ENCODE results near the gene EZH1.
"Not testable (repeated sequence)": the region's sequence is repeated elsewhere in the genome, so short reads cannot be mapped to it uniquely, and the experiment has no call there.

Gene EZH1

GRCh38 chr17:42673885-42674754 is 70.7 kb downstream of the EZH1 start:
- TF ChIP-seq Cebpa-rat (IDR thresholded peaks at IDR 0.05) = peak; percentile 80
- H3K4me3 ChIP-seq = peak overlapping the region; percentile 83
- peak overlapping the region; percentile 30; the same call in 1 of the 2 replicates for H3K9ac ChIP-seq
- no peaks in the 10 kb centered on the region for H3K9me3 ChIP-seq
- peaks cover 35% of the 10 kb centered on the region for H3K36me3 ChIP-seq
- H3K4me2 ChIP-seq = peak overlapping the region; percentile 91
- H3K27ac ChIP-seq = peak overlapping the region; percentile 35; the same call in 1 of the 2 replicates
- H3K27me3 ChIP-seq = peaks cover 67% of the 10 kb centered on the region
- H4K20me1 ChIP-seq = peaks cover 72% of the 10 kb centered on the region
- H3K4me1 ChIP-seq = peaks cover 62% of the 10 kb centered on the region

- Histone ChIP-seq H3K9ac (peak overlapping the region; percentile 30; the same call in 1 of the 2 replicates), H3K4me2 (peak overlapping the region; percentile 91), H3K4me3 (peak overlapping the region; percentile 83; the same call in 1 of the 2 replicates), H3K27me3 (peaks cover 73% of the 10 kb centered on the region), H4K20me1 (peaks cover 76% of the 10 kb centered on the region), H3K4me1 (peaks cover 55% of the 10 kb centered on the region), H3K9me3 (no peaks in the 10 kb centered on the region), H3K27ac (peak overlapping the region; percentile 18; the same call in 1 of the 2 replicates), H3K36me3 (peaks cover 41% of the 10 kb centered on the region)
- TF ChIP-seq Cebpa-rat (IDR thresholded peaks at IDR 0.05) = no peak
These were observed 71.5 kb downstream of the EZH1 start for GRCh38 chr17:42673266-42673884.

- H3K4me1 ChIP-seq = peaks cover 47% of the 10 kb centered on the region
- no peak overlapping the region for H3K9ac ChIP-seq
- H3K9me3 ChIP-seq = no peaks in the 10 kb centered on the region
- no peak overlapping the region for H3K27ac ChIP-seq
- H3K36me3 ChIP-seq = peaks cover 54% of the 10 kb centered on the region
- no peak for TF ChIP-seq Cebpa-rat (IDR thresholded peaks at IDR 0.05)
- H4K20me1 ChIP-seq = peaks cover 88% of the 10 kb centered on the region
- no peak overlapping the region for H3K4me2 ChIP-seq
- no peak overlapping the region for H3K4me3 ChIP-seq
- peaks cover 73% of the 10 kb centered on the region for H3K27me3 ChIP-seq
These were observed 72.8 kb downstream of the EZH1 start for GRCh38 chr17:42672038-42672437.

- TF ChIP-seq Cebpa-rat (IDR thresholded peaks at IDR 0.05) = no peak
- H3K27me3 ChIP-seq = peaks cover 70% of the 10 kb centered on the region
- H3K9ac ChIP-seq = no peak overlapping the region
- peaks cover 90% of the 10 kb centered on the region for H4K20me1 ChIP-seq
- H3K27ac ChIP-seq = no peak overlapping the region
- H3K9me3 ChIP-seq = no peaks in the 10 kb centered on the region
- peaks cover 44% of the 10 kb centered on the region for H3K4me1 ChIP-seq
- peak overlapping the region; percentile 17 for H3K4me2 ChIP-seq
- H3K36me3 ChIP-seq = peaks cover 64% of the 10 kb centered on the region
- H3K4me3 ChIP-seq = no peak overlapping the region; the same call in 1 of the 2 replicates
These were observed 73.8 kb downstream of the EZH1 start for GRCh38 chr17:42670789-42671657.

GRCh38 chr17:42669977-42670788 is 74.7 kb downstream of the EZH1 start:
- H3K27ac ChIP-seq = no peak overlapping the region
- peaks cover 36% of the 10 kb centered on the region for H3K4me1 ChIP-seq
- peak overlapping the region; percentile 51 for H3K4me3 ChIP-seq
- peak overlapping the region; percentile 75 for H3K4me2 ChIP-seq
- H3K9me3 ChIP-seq = no peaks in the 10 kb centered on the region
- H3K36me3 ChIP-seq = peaks cover 73% of the 10 kb centered on the region
- peaks cover 61% of the 10 kb centered on the region for H3K27me3 ChIP-seq
- H3K9ac ChIP-seq = no peak overlapping the region
- no peak for TF ChIP-seq Cebpa-rat (IDR thresholded peaks at IDR 0.05)
- H4K20me1 ChIP-seq = peaks cover 82% of the 10 kb centered on the region

GRCh38 chr17:42669705-42669976 is 75.2 kb downstream of the EZH1 start:
- no peak overlapping the region for H3K27ac ChIP-seq
- no peaks in the 10 kb centered on the region for H3K9me3 ChIP-seq
- no peak overlapping the region for H3K4me3 ChIP-seq
- H3K4me1 ChIP-seq = peaks cover 31% of the 10 kb centered on the region
- TF ChIP-seq Cebpa-rat (IDR thresholded peaks at IDR 0.05) = no peak
- peaks cover 75% of the 10 kb centered on the region for H3K36me3 ChIP-seq
- peaks cover 57% of the 10 kb centered on the region for H3K27me3 ChIP-seq
- H3K9ac ChIP-seq = no peak overlapping the region
- no peak overlapping the region for H3K4me2 ChIP-seq
- H4K20me1 ChIP-seq = peaks cover 76% of the 10 kb centered on the region

- H3K36me3 ChIP-seq = peaks cover 81% of the 10 kb centered on the region
- peaks cover 10% of the 10 kb centered on the region; the same call in 1 of the 2 replicates for H3K4me1 ChIP-seq
- no peak overlapping the region for H3K4me2 ChIP-seq
- no peak for TF ChIP-seq Cebpa-rat (IDR thresholded peaks at IDR 0.05)
- H3K27ac ChIP-seq = no peak overlapping the region
- H3K9ac ChIP-seq = no peak overlapping the region
- H4K20me1 ChIP-seq = peaks cover 53% of the 10 kb centered on the region
- peaks cover 38% of the 10 kb centered on the region for H3K27me3 ChIP-seq
- no peak overlapping the region for H3K4me3 ChIP-seq
- no peaks in the 10 kb centered on the region for H3K9me3 ChIP-seq
These were observed 77.5 kb downstream of the EZH1 start for GRCh38 chr17:42667088-42667951.

GRCh38 chr17:42666126-42666525 is 78.7 kb downstream of the EZH1 start:
- Histone ChIP-seq H3K27me3 (peaks cover 26% of the 10 kb centered on the region), H4K20me1 (peaks cover 41% of the 10 kb centered on the region), H3K36me3 (peaks cover 81% of the 10 kb centered on the region)
- not testable (repeated sequence) for H3K4me3 ChIP-seq, H3K4me2 ChIP-seq, H3K9ac ChIP-seq, H3K9me3 ChIP-seq, H3K4me1 ChIP-seq, H3K27ac ChIP-seq

All from BLaER1 (cell line).